Measurements from ENCODE around the gene SERPINB6.
"Not testable (repeated sequence)": the region's sequence is repeated elsewhere in the genome, so short reads cannot be mapped to it uniquely, and the experiment has no call there.

Gene SERPINB6

DNA sequence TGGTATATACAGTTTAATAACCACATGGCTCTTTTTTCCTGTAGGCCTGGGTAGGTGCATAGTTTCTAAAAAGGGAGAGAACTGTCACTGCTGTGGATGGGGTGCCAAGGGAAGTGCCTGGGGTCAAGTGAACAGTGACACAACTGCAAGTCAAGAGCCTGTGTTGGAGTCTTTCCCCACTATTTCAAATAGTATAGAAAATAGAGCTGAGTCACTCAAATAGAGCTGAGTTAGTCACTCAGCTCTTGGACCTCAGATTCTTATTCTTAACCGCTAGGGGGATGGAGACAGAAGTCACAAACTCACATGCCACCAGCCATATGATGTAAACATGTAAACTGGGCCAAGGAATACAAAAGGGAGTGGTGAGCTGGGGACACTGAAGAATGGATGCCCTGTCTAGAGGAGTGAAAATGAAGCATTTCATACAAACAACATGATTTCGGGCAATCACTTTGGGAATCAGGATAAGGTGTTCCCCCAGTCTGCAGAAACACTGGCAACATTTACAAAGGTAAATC is 30.5 kb upstream of the SERPINB6 start:
- no peak for DNase-seq

DNA sequence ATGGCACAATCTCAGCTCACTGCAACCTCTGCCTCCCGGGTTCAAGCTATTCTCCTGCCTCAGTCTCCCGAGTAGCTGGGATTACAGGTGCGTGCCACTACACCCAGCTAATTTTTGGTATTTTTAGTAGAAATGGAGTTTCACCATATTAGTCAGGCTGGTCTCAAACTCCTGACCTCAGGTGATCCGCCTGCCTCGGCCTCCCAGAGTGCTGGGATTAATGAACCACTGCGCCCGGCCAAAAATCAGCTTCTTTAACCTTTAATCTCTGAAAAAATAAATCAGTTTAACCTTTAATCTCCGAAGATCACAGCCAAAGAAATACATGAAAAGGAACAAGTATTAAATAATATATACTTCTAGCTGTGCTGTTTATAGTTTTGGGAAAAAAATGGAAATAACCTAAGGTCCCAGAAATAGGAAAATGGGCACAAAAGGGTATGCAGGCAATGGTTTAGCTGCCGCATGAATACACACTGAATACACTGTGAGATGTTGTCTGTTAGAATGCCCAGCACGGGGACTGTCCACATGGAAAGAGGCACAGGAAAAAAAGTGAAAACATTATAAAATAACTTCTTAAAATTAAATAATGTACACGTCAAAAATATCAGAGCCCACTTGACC is 29.9 kb upstream of the SERPINB6 start:
- no peak for DNase-seq

DNA sequence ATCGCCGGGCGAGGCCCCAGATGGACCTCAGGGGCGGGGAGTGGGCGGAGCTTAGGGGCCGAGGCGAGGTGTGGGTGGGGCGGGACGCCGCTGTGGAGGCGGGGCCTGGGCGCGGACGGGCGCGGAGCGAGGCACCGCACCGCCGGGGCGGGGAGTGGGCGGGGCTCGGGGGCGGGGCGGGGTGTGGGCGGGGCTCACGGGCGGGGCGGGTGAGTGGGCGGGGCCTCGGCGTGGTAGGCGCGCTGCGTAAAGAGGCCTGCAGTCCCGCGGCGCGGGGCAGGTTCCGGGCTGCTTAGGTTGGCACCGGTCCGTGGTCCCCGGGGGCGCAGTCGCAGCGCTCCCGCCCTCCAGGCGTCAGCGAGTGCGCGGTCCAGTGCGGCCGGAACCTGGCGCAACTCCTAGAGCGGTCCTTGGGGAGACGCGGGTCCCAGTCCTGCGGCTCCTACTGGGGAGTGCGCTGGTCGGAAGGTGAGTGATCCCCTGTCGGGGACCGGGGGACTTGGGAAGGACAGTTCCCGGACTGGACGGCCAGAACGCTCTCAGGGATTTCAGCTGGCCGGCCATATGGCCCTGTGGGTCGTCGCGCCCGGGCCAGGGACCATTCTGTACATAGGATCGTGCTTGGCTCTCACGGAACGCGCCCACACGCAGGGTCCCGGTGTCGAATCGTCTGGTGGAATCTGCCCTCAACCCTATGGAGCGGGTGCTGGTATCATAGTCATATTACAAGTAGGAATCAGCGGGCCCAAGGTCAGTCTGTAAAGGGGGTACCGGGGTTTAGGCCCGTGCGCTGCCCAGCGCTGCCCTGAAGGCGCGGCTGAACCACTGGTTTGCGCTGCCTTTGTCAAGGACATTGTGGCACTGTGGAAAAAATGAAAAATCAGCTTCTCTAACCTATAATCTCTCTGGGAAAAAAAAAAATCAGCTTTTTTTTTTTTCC is 28.5 kb upstream of the SERPINB6 start, which contains the start of gene NQO2:
Gene NQO2, plus strand, starts transcription at position 277 of the 940 bp plus-strand sequence. CDS start 6,659 bp downstream, outside the sequence.
- DNase-seq: peak; percentile 90

DNA sequence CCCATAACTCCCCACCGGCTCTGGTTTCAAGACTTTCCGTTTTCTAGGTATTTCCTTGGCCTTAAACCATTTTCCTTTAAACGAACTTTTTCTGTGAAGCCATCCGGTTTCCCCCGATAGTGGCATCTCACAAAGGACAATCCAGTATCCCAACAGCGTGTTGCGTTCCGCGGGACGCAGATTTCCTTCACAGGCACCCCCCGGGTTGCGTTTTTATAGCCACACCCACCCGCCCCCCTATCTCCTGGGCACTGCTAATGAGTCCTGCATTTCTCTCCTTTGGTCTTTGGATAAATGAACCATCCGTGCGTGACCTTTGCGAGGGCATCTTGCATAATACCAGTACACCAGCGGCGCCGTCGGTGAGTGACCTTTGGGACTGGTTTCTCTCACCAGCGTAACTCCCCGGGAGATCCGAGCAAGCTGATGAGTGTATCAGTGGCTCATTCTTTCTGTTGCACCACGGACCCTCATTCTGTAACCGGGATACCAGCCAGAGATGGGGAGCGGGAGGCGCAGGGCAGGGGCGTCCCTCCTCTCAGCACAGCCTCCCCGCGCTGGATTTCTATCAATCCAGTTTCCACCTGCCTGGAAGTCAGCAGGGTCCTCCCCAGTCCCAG is 27.7 kb upstream of the SERPINB6 start:
- peak; percentile 88 for DNase-seq

- DNase-seq: not testable (repeated sequence)
Measured at GRCh38 chr6:2998249-2998997, 27.1 kb upstream of the SERPINB6 start.

GRCh38 chr6:2993755-2994317 is 22.5 kb upstream of the SERPINB6 start:
- DNase-seq: no peak

DNA sequence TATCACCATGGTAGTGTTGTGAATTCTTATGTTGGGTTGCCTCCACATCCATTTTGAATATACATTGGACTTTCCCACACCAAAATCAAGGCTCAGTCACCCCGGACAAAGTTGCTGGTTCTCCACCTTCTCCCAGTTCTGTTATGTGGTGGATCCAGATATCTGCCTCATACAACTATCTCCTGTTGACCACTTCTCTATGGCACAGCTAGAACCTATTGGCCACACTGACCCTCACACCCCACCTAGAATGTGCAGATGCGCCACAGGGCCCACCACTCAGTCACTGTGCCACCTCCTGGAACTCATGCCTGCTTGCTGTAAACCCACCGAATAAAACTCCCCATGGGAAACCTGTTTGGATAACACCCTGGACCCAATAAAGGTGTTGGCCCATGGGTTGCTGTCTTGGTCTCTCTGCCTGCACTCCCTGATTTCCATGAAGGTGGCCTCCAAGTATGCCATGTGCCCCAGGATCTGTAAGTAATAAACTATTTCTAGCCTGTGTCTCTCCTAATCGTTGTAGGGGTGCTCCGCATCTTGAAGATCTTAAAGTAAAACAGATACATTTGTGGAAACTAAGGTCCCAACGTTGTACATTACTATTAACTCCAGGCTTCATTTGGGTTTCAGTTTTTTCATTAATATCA is 21.1 kb upstream of the SERPINB6 start:
- no peak for DNase-seq

DNA sequence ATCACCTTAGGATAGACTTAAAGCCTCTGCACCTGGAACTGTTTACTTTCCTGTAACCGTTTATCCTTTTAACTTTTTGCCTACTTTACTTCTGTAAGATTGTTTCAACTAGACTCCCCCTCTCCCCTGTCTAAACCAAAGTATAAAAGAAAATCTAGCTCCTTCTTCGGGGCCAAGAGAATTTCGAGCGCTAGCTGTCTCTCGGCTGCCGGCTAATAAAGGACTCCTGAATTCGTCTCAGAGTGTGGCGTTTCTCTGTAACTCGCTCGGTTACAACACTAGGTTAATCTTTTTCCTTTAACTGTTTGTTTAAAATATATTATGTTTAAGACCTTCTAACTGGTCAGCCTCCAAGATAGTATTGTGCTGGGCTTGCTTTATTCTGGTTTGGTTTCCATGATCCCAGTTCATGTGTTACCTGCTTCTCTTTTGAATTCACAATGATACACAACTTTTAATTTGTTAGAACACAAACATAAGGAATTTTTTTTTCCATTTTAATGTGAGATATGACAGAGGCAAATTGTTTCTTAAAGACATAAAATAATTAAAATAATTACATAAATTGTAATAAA is 19.7 kb upstream of the SERPINB6 start:
- DNase-seq: no peak

DNA sequence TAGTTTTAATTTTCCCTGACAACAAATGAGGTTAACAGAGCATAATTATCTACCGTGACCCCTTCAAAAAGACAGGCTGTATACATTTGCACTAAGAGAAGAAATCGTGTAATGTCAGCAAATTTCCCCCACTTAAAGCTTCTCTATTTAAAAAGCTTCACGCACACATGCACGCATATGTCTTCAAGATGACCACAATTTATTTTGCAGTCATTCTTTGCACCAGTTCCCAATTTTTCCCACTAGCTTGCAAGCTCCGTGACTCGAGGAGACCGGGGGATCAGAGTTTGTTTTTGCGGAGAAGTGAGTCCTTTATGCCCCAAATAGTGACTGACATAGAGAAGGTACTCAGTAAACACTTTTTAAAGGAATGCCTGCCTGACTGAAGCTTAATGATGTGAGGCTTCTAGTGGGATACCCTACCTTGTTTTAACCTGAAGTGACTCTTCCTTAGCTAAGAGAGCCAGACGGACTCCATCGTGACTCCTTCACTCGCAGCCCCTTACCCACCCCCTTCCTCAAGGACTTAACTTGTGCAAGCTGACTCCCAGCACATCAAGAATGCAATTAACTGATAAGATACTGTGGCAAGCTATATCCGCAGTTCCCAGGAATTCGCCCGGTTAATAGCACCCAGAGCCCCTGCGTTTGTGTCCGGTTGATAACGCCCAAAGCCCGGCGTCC is 19.0 kb upstream of the SERPINB6 start:
- DNase-seq: peak; percentile 74

GRCh38 chr6:2989332-2990247 is 18.2 kb upstream of the SERPINB6 start:
- DNase-seq: peak; percentile 92

DNA sequence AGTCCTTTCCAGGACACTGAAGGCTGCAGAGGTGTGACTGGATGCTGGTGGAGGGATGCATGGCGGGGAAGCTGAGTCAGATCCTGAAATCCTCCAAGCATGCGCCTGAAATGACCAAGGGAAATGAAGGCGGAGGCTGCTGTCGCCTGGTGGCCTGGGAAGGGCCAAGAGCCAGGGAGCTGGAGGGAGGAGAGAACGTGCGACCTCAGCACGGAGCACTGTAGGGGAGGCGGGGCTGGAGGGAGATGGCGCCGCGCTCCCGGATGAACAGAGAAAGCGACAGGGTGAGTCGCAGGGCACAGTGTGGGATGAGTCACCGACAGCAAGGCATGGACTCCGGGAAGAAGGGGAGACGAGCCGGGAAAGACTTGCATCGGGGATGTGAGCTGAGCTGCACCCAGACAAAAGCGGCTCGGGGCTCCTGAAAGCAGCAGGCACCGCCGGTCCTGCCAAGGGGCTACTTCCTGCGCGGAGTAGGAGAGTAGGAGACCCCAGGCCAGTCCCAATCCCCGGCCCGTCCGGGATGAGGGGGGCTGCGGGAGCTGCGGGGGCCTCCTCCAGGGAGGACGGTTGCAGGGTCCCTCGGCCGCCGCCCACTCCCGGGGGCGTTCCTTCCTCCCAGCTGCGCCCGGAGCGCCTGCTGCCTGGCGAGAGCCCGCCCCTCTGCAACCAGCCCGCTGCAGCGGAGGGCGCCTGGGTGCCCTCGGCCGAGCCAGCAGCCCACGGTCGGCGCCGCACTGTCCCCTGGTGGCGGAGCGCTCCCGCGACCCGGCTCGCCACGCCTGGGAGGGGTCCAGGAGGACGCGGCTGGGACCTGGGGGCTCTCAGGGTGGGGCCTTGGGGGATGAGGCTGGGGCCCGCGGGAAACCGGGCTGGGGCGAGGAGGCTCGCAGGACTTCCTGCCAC is 17.3 kb upstream of the SERPINB6 start:
- DNase-seq: peak; percentile 98

GRCh38 chr6:2988094-2988425 is 16.7 kb upstream of the SERPINB6 start:
- DNase-seq: no peak

GRCh38 chr6:2986722-2987221 is 15.4 kb upstream of the SERPINB6 start:
- DNase-seq: no peak

GRCh38 chr6:2984738-2985406 is 13.5 kb upstream of the SERPINB6 start:
- DNase-seq: no peak

DNA sequence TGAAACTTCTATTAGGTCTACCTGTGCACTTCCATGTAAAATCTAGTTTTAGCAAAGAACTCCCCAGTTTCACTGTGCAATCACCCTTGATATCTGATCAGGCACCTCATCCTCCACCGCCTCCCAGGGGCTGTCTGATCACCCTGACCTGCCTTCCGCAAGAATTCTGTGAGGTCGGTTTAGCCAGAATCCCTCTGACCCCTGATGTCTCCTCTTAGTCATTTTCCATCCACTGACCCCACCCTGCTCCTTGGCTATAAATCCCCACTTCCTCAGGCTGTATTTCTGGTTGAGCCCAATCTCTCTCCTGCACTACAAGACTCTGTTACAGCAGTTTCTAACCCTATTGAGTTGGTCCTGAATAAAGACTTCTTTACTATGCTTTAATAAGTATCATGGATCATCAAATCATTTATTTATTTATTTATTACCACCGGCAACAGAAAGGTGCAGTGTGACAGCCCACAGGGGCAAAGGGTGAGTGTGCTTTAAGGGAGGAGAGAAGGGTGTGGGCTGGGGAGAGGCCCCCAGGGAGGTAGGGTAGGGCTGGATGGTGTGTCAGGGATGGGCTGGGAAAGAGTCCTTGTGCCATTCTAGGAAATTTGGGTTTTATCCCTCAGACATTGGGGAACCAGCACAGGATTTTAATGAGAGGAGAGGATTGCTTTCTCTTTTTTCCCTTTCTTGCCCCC is 11.2 kb upstream of the SERPINB6 start:
- no peak for DNase-seq

DNA sequence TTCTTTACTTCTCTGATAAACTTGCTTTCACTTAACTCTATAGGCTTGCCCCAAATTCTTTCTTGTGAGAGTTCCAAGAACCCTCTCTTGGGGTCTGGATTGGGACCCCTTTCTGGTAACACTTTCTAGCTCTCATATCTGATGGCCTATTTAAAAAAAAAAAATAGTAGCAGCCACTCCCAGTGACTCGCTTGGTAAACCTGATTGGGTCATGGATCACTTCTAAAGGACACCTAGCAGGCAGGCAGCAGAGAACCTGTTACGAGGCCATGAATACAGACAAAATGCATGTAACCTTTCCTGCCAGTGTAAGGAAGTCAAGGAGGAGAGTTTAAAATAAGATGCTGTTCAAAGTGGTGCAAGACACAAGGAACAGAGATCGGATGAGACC is 9.1 kb upstream of the SERPINB6 start:
- DNase-seq: no peak

Measured in right kidney (tissue), 1 donor.